Measurements from ENCODE around the gene RASGRP2.
A peak's percentile ranks its signal among the peaks of the same experiment; 100 is the strongest.

Gene RASGRP2

GRCh38 chr11:64766881-64767280 is 22.9 kb upstream of the RASGRP2 start:
- H3K36me3 ChIP-seq (ENCODE audit: insufficient read depth, low read length) = peaks cover 96% of the 10 kb centered on the region
- no peak overlapping the region for H3K27ac ChIP-seq (ENCODE audit: low read depth, low read length, poor library complexity, severe bottlenecking)
- H4K20me1 ChIP-seq (ENCODE audit: insufficient read depth, low read length) = no peaks in the 10 kb centered on the region
- no peak overlapping the region for H2AFZ ChIP-seq (ENCODE audit: low read length)
- no peaks in the 10 kb centered on the region for H3K9me3 ChIP-seq (ENCODE audit: low read length)
- no peak overlapping the region for H3K9ac ChIP-seq (ENCODE audit: low read length)
- no peak overlapping the region for H3K4me3 ChIP-seq (ENCODE audit: low read depth, low read length, poor library complexity, severe bottlenecking)
- H3K4me1 ChIP-seq (ENCODE audit: insufficient read depth, low read length, severe bottlenecking) = peaks cover 32% of the 10 kb centered on the region
- H3K4me2 ChIP-seq (ENCODE audit: low read length) = no peak overlapping the region
- no peaks in the 10 kb centered on the region for H3K79me2 ChIP-seq (ENCODE audit: insufficient read depth, low read length)
- no peaks in the 10 kb centered on the region for H3K27me3 ChIP-seq (ENCODE audit: insufficient read depth, low read length)
- TF ChIP-seq CTCF (IDR thresholded peaks at IDR 0.05; ENCODE audit: low read length) = no peak
- no peak for TF ChIP-seq EZH2 (IDR thresholded peaks at IDR 0.05; ENCODE audit: borderline replicate concordance, low read length)
- H3K9me2 ChIP-seq (ENCODE audit: low read depth, low read length) = no peaks in the 10 kb centered on the region
- H3F3A ChIP-seq (ENCODE audit: insufficient read depth, low read length) = peaks cover 20% of the 10 kb centered on the region; the same call in 1 of the 2 replicates

GRCh38 chr11:64765851-64766665 is 22.1 kb upstream of the RASGRP2 start:
- Histone ChIP-seq H3K9me3 (ENCODE audit: low read length) (no peaks in the 10 kb centered on the region), H3K4me1 (ENCODE audit: insufficient read depth, low read length, severe bottlenecking) (peaks cover 29% of the 10 kb centered on the region), H3K4me3 (ENCODE audit: low read depth, low read length, poor library complexity, severe bottlenecking) (no peak overlapping the region), H3K27ac (ENCODE audit: low read depth, low read length, poor library complexity, severe bottlenecking) (no peak overlapping the region), H3K27me3 (ENCODE audit: insufficient read depth, low read length) (no peaks in the 10 kb centered on the region), H3K4me2 (ENCODE audit: low read length) (no peak overlapping the region), H3F3A (ENCODE audit: insufficient read depth, low read length) (peaks cover 17% of the 10 kb centered on the region; the same call in 1 of the 2 replicates), H3K79me2 (ENCODE audit: insufficient read depth, low read length) (no peaks in the 10 kb centered on the region), H4K20me1 (ENCODE audit: insufficient read depth, low read length) (no peaks in the 10 kb centered on the region), H3K36me3 (ENCODE audit: insufficient read depth, low read length) (peaks cover 88% of the 10 kb centered on the region), H3K9ac (ENCODE audit: low read length) (no peak overlapping the region), H3K9me2 (ENCODE audit: low read depth, low read length) (no peaks in the 10 kb centered on the region), H2AFZ (ENCODE audit: low read length) (no peak overlapping the region)
- no peak for TF ChIP-seq CTCF (IDR thresholded peaks at IDR 0.05; ENCODE audit: low read length)
- TF ChIP-seq EZH2 (IDR thresholded peaks at IDR 0.05; ENCODE audit: borderline replicate concordance, low read length) = no peak

- Histone ChIP-seq H4K20me1 (ENCODE audit: insufficient read depth, low read length) (no peaks in the 10 kb centered on the region), H3K27me3 (ENCODE audit: insufficient read depth, low read length) (no peaks in the 10 kb centered on the region), H3K9me2 (ENCODE audit: low read depth, low read length) (no peaks in the 10 kb centered on the region), H3K4me1 (ENCODE audit: insufficient read depth, low read length, severe bottlenecking) (peaks cover 29% of the 10 kb centered on the region), H3K79me2 (ENCODE audit: insufficient read depth, low read length) (no peaks in the 10 kb centered on the region), H3K9ac (ENCODE audit: low read length) (no peak overlapping the region), H3K9me3 (ENCODE audit: low read length) (no peaks in the 10 kb centered on the region), H3K36me3 (ENCODE audit: insufficient read depth, low read length) (peaks cover 81% of the 10 kb centered on the region), H3K4me2 (ENCODE audit: low read length) (no peak overlapping the region), H3K4me3 (ENCODE audit: low read depth, low read length, poor library complexity, severe bottlenecking) (no peak overlapping the region), H2AFZ (ENCODE audit: low read length) (no peak overlapping the region), H3F3A (ENCODE audit: insufficient read depth, low read length) (peaks cover 17% of the 10 kb centered on the region; the same call in 1 of the 2 replicates), H3K27ac (ENCODE audit: low read depth, low read length, poor library complexity, severe bottlenecking) (no peak overlapping the region)
- TF ChIP-seq EZH2 (IDR thresholded peaks at IDR 0.05; ENCODE audit: borderline replicate concordance, low read length) (no peak), CTCF (IDR thresholded peaks at IDR 0.05; ENCODE audit: low read length) (peak; percentile 27; the same call in 1 of the 2 replicates)
Measured at GRCh38 chr11:64765291-64765850, 21.4 kb upstream of the RASGRP2 start.

All from OCI-LY1 (cell line).